KOPT-K1 (cell line): ENCODE data around the gene ATP6V1F.

ENCODE experiments used
- H3K27ac ChIP-seq: fragments of 200-600 bp; sonication (generic); 2 replicates; pipeline ENCODE4 v1.5.1; 2016; ENCODE audit warnings: antibody characterized with exemption, mild to moderate bottlenecking, low read depth, low read length; ENCODE audit not compliant: poor library complexity, severe bottlenecking
- H3K36me3 ChIP-seq: fragments of 200-600 bp; sonication (generic); 2 replicates; pipeline ENCODE4 v1.5.1; 2017; ENCODE audit warnings: antibody characterized with exemption, mild to moderate bottlenecking, low read length, moderate library complexity; ENCODE audit not compliant: insufficient read depth
- H3K9me3 ChIP-seq: fragments of 200-600 bp; sonication (generic); 2 replicates; pipeline ENCODE4 v1.5.1; 2017; ENCODE audit warnings: antibody characterized with exemption, low read length, mild to moderate bottlenecking; ENCODE audit not compliant: insufficient read depth, poor library complexity, severe bottlenecking

The ATP6V1F gene, protein sequence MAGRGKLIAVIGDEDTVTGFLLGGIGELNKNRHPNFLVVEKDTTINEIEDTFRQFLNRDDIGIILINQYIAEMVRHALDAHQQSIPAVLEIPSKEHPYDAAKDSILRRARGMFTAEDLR

DNA sequence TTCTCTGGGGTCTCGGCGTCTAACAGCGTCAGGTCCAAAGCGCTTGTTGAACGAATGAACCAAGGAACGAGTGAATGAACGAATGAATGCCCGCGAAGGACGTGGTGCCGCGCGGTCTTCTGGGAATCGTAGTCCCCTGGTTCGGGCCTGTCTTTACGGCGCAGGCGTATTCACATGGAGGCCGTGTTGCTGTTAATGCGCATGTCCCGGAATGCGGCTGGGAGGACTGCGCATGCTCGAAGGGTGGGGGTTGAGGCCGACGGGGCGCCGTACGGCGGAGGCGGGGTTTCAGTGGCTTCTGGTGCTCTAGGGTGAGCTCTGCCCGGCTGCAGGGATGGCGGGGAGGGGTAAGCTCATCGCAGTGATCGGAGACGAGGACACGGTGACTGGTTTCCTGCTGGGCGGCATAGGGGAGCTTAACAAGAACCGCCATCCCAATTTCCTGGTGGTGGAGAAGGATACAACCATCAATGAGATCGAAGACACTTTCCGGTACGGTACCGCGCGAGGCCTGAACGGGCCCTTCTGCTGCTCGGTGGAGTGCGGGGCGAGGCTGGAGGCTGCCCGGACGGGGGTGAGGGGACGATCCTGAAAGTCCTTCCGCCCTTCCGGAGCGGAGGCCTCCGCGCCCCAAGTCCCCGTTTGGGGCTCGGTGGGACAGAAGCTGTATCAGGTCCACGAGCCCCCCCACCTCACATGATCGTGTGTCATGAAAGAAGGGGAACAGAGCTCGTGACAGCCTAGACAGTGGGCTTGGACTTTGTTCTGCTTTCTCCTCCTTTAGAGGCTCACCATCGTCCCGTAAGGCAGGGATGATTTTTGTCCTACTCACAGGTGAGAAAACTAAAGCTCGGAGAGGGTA, at the start of gene ATP6V1F:
ATP6V1F (plus strand) TSS at position 286 of the 862 bp plus-strand sequence; CDS start at position 335, 49 bp downstream.
- peaks cover 21% of the 10 kb centered on the region; the same call in 1 of the 2 replicates for H3K36me3 ChIP-seq
- no peaks in the 10 kb centered on the region for H3K9me3 ChIP-seq
- H3K27ac ChIP-seq: peak within 1 kb of the TSS; percentile 70

DNA sequence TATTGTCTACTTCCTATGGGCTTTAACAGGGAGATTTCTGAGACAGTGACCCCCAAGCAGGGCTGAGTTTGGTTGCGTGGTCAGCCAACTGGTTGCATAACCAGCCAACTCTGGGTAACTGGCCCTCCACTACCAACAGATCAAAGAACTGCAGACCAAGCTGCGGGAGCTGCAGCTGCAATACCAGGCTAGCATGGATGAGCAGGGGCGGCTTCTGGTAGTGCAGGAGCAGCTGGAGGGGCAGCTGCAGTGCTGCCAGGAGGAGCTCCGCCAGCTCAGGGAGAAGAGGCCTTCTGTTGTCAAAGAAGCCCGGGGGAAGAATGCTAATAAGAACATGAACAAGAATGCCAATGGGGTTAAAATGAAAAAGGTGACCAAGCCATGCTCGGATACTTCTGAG, 48.2 kb upstream of the ATP6V1F start:
- no peaks in the 10 kb centered on the region for H3K9me3 ChIP-seq
- no peak overlapping the region for H3K27ac ChIP-seq

DNA sequence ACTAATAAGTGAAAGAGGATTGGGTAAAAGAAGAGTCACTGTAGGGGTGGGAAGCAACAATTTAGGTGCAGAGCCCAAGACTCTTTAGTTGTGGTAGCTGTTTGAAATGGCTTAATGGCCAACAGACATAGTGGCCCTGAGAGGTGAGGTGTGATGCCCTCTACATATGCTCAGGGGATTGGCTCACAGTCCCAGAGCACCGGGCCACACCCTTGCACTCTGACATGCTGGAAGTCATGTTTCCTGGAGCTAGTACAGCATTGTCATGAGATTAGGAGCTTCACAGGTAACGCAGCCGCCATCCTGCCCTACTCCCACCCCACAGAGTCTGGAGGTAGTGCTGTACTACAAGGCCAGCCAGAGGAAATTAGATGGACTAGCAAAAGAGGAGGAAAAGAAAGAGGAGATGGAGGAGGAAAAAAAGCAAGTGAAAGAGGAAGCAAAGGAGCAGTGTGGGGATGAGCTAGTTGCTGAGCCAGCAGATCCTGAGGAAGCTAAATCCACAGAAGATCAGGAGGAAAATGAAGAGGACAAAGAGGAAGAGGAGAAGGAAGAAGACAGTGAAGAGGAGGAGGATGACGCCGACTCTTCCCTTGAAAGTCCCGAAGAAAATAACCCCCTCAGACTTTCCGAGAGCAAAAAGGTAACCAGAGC, 47.2 kb upstream of the ATP6V1F start:
- H3K36me3 ChIP-seq: peaks cover 16% of the 10 kb centered on the region; the same call in 1 of the 2 replicates
- H3K9me3 ChIP-seq: no peaks in the 10 kb centered on the region
- H3K27ac ChIP-seq: no peak overlapping the region

More for the DNA sequence above, 48.2 kb upstream of the ATP6V1F start:
- H3K36me3 ChIP-seq: peaks cover 25% of the 10 kb centered on the region

DNA sequence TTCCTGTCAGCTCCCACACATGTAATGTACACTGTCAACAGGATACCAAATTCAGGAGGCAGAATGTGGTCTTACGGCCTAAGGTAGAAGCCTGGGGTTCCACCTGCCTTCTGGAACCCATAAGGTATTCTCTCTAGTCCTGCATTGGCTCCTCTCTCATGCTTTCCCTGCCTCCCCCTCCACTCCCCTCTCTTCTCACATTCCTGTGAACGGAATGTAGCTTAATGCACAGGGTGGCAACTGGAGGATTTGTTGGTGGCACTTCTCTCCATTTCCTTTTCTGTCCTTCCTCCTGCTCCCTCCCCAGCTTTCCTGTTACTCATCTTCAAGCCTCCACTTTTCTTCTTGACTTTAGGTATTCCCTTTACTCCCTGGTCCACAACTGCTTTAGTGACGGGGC, 44.0 kb upstream of the ATP6V1F start:
- Histone ChIP-seq H3K9me3 (no peaks in the 10 kb centered on the region), H3K27ac (no peak overlapping the region), H3K36me3 (no peaks in the 10 kb centered on the region)

DNA sequence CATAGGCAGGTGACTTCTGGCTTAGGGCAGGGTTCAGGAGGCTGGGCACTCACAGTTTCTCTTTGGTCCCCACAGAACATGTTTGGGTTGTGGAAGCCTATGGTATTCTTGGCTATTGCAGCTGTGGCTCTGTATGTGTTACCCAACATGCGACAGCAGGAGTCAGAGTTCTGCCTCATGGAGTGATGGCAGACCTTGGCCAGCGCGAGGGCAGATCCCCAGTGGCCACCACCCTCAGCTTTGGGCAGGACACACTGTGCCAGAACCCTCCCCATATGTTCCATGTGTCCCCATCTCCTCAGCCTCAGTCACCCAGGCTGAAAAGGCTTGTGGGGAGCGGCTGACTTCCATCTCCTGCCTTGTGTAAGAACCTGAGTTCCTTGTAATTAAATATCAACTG, 40.9 kb upstream of the ATP6V1F start:
- no peaks in the 10 kb centered on the region for H3K36me3 ChIP-seq
- H3K27ac ChIP-seq: no peak overlapping the region
- no peaks in the 10 kb centered on the region for H3K9me3 ChIP-seq

DNA sequence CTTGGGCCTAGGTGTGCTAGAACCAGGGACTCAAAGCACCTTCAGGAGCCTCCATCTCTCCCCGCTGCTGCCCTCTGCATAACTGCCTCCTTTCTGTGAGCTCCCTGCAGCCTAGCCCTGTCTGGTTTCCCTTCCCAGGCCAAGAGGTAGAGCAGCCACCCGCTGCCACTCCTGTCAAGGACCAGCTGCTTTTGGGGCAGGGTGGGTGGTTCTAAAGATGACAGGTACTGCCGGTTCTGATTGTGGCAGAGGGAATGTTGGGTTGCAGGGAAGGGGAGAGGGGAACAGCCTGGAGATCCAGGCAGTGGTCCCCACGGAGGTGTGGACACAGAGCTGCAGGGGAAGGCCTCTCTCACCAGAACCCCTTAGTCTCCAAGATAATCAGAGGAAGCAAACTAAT, 36.1 kb upstream of the ATP6V1F start:
- no peak overlapping the region for H3K27ac ChIP-seq

DNA sequence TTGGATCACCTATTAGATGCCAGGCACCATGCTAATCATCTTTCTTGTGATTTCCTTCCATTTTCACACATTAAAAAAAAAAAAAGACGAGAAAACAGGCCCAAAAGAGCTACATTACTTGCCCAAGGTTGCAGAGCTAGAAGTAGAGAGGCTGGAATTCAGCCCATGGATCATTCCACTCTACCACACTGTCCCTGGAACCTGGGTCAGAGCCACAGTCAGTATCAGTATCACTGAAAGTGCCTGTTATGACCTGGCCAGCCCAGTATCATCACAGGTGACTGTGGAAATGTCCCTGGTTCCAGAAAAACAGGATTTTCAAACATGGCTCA, 35.8 kb upstream of the ATP6V1F start:
- Histone ChIP-seq H3K36me3 (no peaks in the 10 kb centered on the region), H3K27ac (no peak overlapping the region), H3K9me3 (no peaks in the 10 kb centered on the region)

More for the DNA sequence above, 36.1 kb upstream of the ATP6V1F start:
- no peaks in the 10 kb centered on the region for H3K9me3 ChIP-seq
- H3K36me3 ChIP-seq: no peaks in the 10 kb centered on the region

DNA sequence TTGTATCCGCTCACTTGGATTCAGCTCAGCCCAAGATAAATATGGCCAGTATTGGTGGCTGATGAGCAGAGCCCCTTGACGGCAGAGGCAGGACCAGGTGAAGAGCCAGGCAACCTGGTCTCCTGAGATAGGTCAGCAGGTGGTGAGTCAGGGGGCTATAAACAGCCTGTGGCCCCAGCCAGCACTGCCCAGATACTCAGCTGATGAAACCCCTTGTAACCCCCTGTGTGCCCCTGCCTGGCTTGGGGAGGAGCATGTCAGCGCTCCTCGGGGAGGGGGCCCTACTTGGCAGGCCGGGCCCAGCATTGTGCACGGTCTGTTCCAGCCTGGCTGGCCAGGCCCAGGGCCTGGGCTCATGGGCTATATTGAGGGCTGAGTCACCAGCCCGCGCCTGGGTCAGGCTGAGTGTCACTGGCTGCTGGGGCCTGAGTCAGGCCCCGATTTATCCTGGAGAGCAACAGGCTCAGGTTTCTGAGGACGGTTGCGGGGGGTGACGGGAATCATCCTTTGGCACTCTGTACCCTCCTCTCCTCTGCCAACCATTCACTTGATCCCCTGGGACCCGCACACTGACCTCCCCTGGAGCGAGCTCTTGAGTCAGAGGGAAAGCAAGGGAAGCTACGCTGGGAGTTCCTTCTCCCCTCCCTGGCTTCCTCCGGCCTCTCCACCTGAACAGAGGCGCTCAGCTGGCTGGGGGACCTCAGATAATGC, 35.3 kb upstream of the ATP6V1F start:
- no peaks in the 10 kb centered on the region for H3K36me3 ChIP-seq
- no peak overlapping the region for H3K27ac ChIP-seq
- H3K9me3 ChIP-seq: no peaks in the 10 kb centered on the region

DNA sequence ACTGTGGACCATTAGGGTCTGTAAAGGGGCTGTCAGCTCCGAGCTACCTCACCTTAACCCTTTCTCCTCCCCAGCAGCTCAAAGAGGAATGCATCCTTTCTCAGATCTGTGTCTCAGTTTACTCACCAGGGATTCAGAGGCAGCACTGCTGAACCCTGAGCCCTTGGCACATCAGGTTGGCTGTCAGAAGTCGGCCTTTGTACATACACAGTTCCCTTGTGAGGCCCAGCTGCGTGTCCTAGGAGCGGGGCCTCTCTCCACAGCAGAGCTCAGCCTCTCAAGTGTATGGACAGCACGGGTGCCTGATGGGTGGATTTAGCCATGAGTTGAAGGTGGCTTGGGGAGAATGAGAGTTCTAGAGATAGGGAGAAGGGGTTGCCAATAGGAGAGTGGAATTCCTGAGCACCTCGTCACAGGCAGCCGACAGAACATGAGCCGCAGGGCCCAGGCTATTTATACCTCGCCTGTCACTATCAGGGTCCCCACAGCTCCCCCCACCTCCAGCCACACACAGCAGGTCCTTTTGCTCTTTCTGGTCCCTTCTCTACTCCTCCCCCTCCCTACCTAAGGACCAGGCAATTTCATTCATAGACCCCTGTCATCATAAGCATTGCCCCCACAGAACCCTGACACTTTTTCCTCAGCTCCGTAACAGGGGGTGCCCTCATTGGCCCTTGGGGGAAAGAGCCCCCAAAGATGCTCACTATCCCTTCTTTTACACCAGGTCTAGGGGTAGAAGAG, 34.5 kb upstream of the ATP6V1F start:
- Histone ChIP-seq H3K36me3 (no peaks in the 10 kb centered on the region), H3K9me3 (no peaks in the 10 kb centered on the region), H3K27ac (no peak overlapping the region)

DNA sequence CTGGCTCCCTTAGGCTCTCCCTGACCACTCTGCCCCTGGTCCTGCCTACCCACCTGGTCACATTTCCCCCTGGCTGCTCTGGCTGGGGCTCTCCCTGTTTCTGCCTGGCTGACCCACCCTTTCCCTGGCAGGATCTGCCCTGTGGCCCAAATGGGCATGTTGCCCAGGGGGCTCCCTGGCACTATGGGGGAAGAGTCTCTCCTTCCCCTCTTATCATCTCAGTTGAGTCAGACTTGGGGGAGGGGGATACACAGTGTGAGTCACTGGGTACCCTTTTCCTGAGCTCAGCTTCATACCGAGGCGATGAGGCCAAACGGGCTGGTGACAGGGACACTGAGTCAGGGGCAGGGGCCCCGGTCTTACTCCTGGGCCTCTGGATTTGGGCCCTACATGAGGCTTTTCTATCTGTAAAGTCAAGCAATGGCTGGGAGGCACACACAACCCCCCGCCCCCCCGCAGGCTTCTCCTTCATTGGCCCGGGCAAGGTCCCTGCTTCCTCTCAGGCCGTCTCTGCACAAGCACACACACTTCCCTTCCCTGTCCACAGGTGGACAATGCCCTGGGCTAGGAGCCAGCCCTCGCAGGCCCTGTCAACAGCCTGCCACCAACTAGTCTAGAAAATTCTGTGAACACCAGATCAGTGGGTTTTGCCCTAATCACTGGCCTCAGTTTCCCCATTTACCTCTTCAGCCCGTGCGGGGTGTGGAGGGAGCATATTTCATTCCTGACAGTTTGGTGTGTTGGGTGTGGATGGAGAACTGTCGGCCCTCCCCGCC, 33.1 kb upstream of the ATP6V1F start:
- no peaks in the 10 kb centered on the region for H3K9me3 ChIP-seq
- no peak overlapping the region for H3K27ac ChIP-seq
- no peaks in the 10 kb centered on the region for H3K36me3 ChIP-seq

DNA sequence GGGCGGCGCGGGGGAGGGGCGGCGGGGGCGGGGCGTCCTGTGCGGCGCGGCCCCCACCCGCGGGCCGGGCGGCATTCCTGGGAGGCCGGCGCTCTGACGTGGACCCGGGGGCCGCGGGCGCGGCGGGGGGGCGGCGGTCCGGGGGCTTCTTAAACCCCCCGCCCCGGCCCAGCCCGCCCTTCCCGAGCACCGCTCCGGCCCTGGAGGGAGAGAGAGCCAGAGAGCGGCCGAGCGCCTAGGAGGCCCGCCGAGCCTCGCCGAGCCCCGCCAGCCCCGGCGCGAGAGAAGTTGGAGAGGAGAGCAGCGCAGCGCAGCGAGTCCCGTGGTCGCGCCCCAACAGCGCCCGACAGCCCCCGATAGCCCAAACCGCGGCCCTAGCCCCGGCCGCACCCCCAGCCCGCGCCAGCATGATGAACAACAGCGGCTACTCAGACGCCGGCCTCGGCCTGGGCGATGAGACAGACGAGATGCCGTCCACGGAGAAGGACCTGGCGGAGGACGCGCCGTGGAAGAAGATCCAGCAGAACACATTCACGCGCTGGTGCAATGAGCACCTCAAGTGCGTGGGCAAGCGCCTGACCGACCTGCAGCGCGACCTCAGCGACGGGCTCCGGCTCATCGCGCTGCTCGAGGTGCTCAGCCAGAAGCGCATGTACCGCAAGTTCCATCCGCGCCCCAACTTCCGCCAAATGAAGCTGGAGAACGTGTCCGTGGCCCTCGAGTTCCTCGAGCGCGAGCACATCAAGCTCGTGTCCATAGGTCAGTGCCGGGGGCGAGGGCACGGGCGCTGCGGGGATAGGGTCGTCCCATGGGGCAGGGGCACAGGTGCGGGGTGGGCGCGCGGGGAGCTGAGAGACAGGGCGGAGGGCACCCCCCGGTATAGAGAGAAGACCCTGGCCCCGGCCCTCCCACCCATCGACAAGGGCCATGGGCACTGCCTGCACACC, 32.2 kb upstream of the ATP6V1F start, which contains the start of gene FLNC:
FLNC (plus strand) TSS at position 176 of the 947 bp plus-strand sequence; CDS start at position 408, 232 bp downstream.
- peak within 1 kb of the TSS; percentile 49 for H3K27ac ChIP-seq
- H3K9me3 ChIP-seq: no peaks in the 10 kb centered on the region
- H3K36me3 ChIP-seq: no peaks in the 10 kb centered on the region

DNA sequence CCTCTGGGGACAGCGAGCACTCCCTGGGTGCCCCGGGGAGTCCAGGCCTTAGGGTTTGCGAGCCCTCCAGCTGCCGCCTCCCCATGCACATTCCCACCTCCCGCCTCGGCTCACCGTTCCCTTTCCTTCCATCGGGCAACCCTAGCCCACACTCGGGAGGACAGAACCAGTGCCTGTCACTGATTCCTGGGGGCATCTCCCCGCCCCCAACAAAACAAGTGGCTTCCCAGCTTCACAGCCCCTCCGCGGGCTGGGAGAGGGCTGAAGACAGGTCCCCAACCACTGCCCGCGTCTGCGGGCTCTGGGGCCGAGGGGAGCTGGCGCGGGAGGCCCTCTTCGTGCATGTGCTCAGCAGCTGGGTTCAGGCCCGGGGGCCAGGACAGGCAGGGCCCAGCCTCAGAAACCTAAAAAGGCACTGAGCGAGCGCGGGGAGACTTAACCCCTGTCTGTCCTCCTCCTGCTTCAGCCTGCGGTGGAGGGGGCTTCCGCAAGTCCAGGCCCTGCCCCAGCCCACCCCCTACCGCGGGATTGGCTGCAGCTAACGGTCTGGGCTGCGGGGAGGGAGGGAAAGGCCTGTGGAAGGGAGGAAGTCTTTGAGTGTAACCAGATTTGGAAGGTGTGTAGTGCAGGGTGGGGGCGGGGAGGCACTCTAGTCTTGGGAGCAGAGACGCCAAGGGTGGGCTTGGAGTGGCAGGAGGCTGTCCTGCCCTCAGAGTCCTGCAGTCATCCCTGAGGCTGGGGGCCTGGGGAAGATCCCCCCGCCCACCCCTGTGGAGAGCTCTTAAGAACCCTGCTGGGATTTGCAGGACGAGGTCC, 31.3 kb upstream of the ATP6V1F start:
- H3K27ac ChIP-seq: peak overlapping the region; percentile 49
- H3K36me3 ChIP-seq: no peaks in the 10 kb centered on the region
- H3K9me3 ChIP-seq: no peaks in the 10 kb centered on the region
